GM19351 (cell line): ENCODE measurements around the gene TPRKB.
A peak's percentile ranks its signal among the peaks of the same experiment; 100 is the strongest.
"Not testable (repeated sequence)": the region's sequence is repeated elsewhere in the genome, so short reads cannot be mapped to it uniquely, and the experiment has no call there.

Experiments
- ATAC-seq: cut with Tn5 transposase; IDR thresholded peaks from one replicate; pipeline ENCODE4 v1.9.1; 2021; ENCODE audit warnings: mild to moderate bottlenecking, moderate library complexity; ENCODE audit not compliant: unreplicated experiment

Gene TPRKB

DNA sequence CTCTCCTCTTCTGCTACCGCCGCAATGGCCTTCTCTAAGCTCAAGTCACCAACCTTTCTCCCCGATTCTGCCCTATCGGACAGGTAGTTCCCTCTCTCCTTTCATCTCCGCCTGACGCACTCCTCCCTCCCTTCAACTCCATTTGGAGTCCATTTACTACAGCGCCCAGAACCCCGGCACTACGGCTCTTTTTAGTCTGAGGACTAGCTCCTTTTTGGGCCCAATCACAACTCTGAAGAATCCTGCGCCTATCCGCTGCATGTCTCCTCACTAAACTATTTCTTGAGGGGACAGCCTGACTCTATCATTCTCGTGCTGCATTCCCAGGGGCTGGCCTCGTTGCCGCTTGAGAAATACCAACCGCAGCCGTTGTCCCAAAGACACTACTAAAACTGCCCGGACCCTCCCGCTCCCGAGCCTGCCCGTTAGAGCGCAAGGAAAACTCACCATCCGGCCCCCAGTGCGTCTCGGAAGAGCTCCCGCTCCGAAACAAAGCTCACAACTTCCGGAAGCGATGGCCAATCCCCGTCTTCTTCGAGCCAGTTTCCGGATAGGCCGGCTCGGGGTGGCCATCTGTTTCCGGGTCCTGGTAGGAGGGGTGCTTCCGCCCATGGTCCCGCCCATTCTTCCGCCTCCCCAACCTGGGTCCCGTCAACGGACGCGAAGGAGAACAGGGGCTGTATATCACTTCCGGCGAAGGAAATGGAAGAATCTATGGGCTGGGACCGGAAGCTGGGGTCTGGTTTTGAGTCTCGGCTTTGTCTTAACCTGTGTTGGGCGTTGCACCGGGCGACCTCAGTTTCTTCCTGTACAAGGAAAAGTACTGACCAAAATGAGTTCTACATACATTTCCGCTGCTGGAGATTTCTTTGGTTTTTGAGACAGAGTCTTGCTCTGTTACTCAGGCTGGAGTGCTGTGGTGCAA, at the start of gene TPRKB:
Gene TPRKB, minus strand, starts transcription at position 491 of the 925 bp plus-strand sequence. CDS start 2,776 bp downstream, outside the sequence.
- peak; percentile 98 for ATAC-seq

- not testable (repeated sequence) for ATAC-seq
Measured at GRCh38 chr2:73783883-73784282, 46.7 kb upstream of the TPRKB start, which contains the start of gene C2orf78. Gene C2orf78 (plus strand): TSS chr2:73784183. CDS start chr2:73784310, 127 bp downstream.

DNA sequence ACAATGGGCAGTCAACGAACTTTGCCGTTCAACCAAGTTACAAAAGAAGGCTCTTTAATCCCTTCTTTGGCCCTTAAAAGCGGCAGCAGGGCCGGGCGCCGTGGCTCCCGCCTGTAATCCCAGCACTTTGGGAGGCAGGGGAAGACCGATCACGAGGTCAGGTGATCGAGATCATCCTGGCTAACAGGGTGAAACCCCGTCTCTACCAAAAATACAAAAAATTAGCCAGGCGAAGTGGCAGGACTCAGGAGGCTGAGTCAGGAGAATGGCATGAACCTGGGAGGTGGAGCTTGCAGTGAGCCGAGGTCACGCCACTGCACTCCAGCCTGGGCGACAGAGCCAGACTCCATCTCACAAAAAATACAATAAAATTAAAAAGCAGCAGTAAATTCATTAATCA, 46.3 kb upstream of the TPRKB start:
- not testable (repeated sequence) for ATAC-seq

- ATAC-seq: no peak
Measured at GRCh38 chr2:73780237-73780582, 43.1 kb upstream of the TPRKB start.

DNA sequence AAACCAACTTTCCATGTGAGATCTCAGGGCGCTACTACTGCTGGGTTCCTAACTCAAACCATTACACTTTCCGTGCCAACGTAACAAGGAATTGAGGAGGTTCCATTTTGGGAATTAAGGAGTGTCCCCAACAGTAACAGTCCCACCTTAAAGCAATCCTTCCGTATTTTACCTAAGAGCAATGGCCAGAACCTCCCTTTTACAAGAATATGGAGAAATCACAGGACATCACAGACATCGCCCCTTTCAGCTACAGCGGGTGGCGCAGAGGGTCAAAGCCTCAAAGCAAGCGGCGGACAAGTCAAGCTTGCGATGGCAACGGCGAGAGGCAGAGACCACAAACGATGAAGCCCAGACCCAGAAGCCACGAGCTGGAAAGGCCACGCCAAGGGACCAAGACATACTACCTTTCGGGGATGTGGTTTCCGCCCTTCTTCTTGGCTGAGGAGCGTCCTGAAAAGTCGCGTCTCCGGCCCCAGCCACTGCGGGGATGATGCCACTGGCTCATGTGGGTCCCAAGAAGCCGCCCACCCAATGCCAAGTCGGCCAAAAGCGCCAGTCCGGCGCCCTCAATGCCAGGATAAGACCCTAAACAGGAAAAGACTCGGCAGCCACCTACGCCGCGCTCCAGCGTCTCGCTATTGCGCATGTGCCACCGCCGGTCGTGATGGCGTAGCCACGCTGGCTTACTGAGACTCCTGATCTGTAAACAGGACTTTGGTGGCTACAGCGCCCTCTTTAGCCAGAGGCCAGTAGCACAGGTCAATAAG, 42.5 kb upstream of the TPRKB start, which contains the start of gene DUSP11:
Gene DUSP11, minus strand, starts transcription at position 637 of the 770 bp plus-strand sequence. Its CDS starts 129 bp downstream, at position 508.
- peak; percentile 98 for ATAC-seq

GRCh38 chr2:73778867-73779466, 41.8 kb upstream of the TPRKB start:
- ATAC-seq: not testable (repeated sequence)

- ATAC-seq: no peak
Measured at GRCh38 chr2:73776869-73777519, 39.8 kb upstream of the TPRKB start.

DNA sequence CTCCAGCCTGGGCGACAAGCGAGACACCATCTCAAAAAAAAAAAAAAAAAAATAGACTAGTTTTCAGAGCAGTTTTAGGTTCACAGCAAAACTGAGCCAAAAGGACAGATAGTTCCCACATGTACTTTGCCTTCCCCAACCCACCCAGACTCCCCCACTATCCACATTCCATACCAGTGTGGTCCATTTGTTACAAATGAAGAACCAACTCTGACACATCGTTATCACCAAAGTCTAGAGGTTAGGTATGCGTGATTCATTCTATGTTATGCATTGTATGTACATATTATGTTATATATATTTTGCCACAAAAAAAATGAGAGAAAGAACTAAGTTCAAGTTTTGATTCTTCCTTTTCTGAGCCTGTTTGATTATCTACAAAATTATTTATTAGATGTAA, 39.2 kb upstream of the TPRKB start:
- ATAC-seq: no peak

GRCh38 chr2:73772819-73773218, 35.7 kb upstream of the TPRKB start:
- ATAC-seq: no peak

GRCh38 chr2:73770725-73771124, 33.6 kb upstream of the TPRKB start:
- no peak for ATAC-seq

- no peak for ATAC-seq
Measured at GRCh38 chr2:73766994-73767393, 29.8 kb upstream of the TPRKB start.

GRCh38 chr2:73766349-73766748, 29.2 kb upstream of the TPRKB start:
- no peak for ATAC-seq

DNA sequence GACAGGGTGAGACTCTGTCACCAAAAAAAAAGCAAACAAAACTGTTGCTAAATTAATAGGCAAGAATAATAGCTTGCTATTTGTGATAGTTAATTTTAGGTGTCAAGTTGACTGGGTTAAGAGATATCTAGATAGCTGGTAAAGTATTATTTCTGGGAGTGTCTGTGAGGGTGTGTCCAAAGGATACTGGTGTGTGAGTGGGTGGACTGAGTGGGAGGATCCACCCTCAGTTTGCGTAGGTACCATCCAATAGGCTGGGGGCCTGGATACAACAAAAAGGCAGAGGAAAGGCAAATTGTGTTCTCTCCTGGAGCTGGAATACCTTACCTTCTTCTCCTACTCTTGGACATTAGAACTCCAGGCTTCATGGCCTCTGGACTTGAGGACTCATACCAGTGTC, 27.8 kb upstream of the TPRKB start:
- no peak for ATAC-seq

GRCh38 chr2:73762571-73762970, 25.4 kb upstream of the TPRKB start:
- no peak for ATAC-seq

GRCh38 chr2:73759904-73760303, 22.8 kb upstream of the TPRKB start:
- no peak for ATAC-seq

DNA sequence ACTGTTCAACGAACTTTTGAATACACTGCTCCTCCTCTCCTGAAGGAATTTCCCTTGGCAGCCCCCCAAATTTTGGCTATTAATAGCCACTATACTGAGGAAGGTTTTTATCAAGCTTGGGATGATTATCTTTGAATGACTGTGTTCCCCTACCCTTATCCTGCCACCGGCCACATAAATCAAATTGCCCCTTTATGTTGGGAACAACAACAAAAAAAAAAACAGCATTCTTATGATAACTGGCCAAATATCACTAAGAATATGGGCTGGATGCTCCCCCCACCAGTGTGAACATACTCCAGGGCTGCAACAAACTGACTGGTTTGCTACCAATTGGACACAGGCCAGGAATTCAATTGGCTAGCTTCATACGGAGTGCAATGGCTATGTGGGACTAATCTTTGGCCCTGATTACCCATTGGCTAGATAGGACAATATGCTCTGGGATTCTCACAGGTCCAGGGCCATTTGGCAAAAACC, 22.2 kb upstream of the TPRKB start:
- no peak for ATAC-seq

- ATAC-seq: not testable (repeated sequence)
Measured at GRCh38 chr2:73754332-73754731, 17.2 kb upstream of the TPRKB start.

- no peak for ATAC-seq
Measured at GRCh38 chr2:73749314-73749713, 12.2 kb upstream of the TPRKB start.

DNA sequence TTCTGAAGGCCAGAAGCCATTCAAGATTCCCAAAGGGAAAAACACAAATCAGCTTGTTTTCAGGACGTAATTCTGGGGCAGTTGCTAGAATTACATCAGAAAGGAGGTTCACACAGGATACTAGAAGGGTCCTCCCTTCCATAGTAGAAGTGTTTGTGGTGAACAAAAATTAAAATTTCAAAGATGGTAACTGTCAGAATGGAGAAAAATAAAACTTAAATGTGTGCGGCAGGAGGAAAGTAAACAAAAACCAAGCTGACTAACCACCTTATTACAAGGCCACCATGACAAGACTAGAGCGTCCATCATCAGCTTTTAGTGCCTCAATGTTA, 9.7 kb upstream of the TPRKB start:
- no peak for ATAC-seq

DNA sequence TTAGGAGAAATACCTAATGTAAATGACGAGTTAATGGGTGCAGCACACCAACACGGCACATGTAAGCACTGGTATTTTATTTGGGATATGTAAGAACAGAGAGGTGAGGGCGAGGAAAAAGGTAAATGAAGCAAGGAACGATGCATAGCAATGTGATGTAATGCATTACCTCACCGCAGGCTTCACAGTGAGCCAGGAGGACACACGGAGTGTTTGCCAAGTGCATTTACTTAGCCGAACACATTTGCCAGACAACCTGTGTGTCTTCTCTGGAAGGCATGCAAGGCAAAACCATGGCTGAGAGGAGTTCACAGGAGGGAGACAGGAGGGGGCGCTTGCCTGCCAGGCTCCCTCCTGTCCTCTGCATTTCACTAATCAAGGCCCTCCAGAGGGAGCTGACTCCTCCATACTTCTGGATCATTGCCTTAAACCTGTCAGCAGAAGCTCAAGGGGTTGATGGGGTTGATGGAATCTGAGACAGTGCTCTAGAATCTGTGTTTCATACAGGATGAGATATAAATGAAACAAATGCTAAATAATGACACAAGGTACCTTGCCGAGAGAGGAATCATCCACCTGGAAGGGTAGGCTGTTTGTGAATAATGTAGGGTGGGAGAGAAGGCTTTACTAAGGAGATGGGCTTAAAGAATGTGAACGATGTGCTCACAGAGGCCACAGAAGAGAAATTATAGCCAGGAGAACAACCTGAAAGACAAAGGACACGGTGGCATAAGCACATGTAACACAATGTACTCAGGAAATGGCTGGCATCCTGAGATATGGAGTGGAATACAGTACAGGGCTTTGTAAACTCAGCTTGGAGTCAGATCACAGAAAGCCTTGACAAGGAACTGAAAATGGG, 9.1 kb upstream of the TPRKB start:
- no peak for ATAC-seq
